HG03135 (cell line): ENCODE results near the gene ZNRF4.
"Not testable (repeated sequence)": the region's sequence is repeated elsewhere in the genome, so short reads cannot be mapped to it uniquely, and the experiment has no call there.

ENCODE experiments used
- ATAC-seq: cut with Tn5 transposase; IDR thresholded peaks from one replicate; pipeline ENCODE4 v1.9.1; 2021; ENCODE audit warnings: mild to moderate bottlenecking, moderate library complexity; ENCODE audit not compliant: unreplicated experiment

The ZNRF4 gene, protein sequence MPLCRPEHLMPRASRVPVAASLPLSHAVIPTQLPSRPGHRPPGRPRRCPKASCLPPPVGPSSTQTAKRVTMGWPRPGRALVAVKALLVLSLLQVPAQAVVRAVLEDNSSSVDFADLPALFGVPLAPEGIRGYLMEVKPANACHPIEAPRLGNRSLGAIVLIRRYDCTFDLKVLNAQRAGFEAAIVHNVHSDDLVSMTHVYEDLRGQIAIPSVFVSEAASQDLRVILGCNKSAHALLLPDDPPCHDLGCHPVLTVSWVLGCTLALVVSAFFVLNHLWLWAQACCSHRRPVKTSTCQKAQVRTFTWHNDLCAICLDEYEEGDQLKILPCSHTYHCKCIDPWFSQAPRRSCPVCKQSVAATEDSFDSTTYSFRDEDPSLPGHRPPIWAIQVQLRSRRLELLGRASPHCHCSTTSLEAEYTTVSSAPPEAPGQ

DNA sequence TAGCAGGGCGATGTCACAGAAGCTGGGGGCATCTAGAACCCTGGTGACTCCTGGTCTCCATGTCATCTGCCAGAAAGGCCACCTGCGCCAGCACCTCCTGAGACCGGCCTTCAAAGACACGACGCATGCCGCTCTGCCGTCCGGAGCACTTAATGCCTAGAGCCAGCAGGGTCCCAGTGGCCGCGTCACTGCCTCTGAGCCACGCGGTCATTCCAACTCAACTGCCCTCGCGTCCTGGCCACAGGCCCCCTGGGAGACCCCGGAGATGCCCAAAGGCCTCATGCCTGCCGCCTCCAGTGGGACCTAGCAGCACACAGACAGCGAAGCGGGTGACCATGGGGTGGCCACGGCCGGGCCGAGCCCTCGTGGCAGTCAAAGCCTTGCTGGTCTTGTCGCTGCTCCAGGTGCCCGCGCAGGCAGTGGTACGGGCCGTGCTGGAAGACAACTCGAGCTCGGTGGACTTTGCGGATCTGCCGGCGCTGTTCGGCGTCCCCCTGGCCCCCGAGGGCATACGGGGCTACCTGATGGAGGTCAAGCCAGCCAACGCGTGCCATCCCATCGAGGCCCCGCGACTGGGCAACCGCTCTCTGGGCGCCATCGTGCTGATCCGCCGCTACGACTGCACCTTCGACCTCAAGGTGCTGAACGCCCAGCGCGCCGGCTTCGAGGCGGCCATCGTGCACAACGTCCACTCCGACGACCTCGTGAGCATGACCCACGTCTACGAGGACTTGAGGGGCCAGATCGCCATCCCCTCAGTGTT is at the start of gene ZNRF4:
TSS of gene ZNRF4 (plus strand) at position 51 of the 763 bp plus-strand sequence. CDS start at position 126, 75 bp downstream.
- ATAC-seq: no peak

DNA sequence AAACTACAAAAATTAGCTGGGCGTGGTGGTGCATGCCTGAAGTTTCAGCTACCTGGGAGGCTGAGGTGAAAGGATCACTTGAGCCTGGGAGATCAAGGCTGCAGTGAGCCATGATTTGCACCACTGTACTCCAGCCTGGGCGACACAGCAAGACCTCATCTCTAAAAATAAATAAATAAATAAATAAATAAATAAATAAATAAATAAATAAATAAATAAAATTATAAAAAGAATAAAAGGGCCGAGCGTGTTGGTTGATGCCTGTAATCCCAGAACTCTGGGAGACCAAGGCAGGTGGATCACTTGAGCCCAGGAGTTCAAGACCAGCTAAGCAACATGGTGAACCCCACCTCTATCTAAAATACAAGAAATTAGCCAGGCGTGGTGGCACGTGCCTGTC is 49.0 kb upstream of the ZNRF4 start:
- ATAC-seq: not testable (repeated sequence)

GRCh38 chr19:5406816-5407215 is 48.4 kb upstream of the ZNRF4 start:
- no peak for ATAC-seq

GRCh38 chr19:5407356-5407755 is 47.9 kb upstream of the ZNRF4 start:
- ATAC-seq: no peak

GRCh38 chr19:5417495-5418436 is 37.5 kb upstream of the ZNRF4 start:
- ATAC-seq: no peak

- ATAC-seq: no peak
Observed at GRCh38 chr19:5418677-5419076, 36.5 kb upstream of the ZNRF4 start.

- ATAC-seq: no peak
Observed at GRCh38 chr19:5420953-5421352, 34.3 kb upstream of the ZNRF4 start.

DNA sequence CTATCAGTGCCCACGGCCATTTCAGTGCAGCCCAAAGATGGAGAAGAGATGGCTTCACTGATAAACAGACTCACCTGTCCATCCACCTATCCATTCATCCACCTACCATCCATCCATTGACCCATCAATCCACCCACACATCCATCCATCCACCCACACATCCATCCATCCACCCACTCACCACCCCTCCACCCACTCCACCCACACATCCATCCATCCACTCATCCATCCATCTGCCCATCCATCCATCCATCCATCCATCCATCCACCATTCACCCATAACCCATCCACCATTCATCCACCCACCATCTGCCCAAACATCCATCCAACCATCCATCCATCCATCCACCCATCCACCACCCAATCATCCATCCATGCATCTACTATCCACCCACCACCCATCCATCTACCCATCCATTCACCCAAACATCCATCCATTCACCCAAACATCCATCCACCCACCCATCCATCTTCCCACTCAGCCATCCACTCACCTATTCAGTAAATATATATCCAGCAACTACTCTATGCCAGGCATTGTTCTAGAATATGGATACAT is 31.6 kb upstream of the ZNRF4 start:
- ATAC-seq: no peak

DNA sequence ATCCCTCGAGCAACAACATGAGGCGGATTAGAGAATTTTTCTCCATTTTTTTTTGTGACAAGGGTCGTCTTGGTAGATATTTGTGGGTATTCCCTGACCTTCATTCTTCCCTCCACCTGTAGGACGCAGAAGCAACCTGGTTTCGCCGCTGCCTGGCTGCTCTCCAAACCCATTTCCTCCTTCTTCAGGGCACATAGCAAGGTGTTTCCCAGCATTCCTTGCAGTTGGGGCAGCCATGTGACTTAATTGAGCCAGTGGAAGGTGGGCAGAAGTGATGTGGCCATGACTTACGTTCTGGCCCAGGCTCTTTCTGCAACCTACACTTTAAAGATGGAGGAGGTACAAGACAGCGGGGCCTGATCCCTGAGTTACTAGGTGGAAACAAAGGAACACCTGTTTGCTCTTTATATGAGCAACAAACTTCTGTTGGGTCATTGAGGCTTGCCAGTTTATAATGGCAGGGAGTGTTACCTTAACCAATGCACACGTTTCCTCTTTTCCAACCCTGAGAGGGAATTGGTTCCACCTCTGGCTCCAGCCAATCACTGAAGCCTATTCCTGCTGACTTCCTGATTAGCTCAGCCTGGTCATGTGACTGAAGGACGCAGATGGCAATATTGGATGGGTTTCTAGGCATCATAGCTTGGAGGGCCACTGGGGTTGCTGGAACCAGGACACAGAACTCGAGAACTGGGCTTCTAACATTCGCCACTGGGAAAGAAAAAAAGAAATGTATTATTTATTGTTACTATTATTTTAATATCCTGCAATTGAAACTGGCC is 30.8 kb upstream of the ZNRF4 start:
- ATAC-seq: no peak

DNA sequence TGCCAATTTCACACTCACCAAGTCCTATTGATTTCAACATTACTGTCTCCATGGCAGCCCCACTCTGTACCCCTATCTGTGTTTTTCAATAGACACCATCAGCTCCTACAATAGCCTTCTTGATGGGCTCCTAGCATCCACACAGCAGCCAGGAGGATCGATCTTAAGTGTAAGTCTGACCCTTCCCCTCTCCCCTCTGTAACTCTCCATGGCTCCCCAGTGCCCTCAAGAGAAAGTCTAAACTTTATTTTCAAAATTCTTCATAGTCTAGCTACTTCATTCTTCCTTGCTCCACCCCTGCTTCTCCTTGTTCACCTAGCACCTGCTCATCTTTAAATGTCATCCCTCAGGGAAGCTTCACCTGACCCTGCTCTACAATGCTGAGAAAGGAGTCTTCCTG is 30.0 kb upstream of the ZNRF4 start:
- ATAC-seq: no peak

DNA sequence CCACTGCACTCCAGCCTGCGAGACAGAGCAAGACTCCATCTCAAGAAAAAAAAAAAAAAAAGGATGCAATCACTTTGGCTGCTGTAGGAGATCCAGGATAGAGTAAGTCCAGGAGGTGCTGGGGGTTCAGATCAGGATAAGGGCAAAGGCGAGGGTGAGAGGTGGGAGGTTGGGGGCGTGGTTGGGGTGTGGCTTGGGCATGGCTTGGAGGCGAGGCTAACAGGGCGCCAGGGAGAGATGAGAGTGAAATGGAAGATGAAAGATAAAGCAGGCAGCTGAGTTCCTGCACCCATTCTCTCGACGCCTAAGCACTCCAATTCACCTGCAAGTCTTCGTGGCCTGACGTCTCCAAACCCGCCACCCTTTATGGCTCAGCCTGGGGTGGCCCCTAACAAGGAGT is 25.0 kb upstream of the ZNRF4 start:
- ATAC-seq: no peak

DNA sequence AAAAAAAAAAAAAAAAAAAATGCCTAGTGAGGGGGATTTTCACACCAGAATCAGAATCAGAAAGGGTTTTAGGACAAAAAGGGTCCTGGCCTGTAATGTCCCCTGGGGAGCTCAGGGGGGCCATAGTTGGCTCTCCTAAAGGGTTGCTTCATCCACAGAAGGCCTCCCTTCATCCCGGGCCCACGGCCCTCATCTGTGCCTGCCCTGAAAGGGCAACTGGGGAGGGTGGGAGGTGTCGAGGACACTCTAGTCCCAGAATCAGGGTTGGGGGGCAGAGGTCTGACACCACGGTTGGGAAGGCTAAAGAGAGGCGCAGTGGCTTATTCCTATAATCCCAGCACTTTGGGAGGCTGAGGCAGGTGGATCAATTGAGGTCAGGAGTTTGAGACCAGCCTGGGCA is 22.5 kb upstream of the ZNRF4 start:
- no peak for ATAC-seq

- ATAC-seq: no peak
Observed at GRCh38 chr19:5434351-5434917, 20.8 kb upstream of the ZNRF4 start.

- no peak for ATAC-seq
Observed at GRCh38 chr19:5434970-5435641, 20.1 kb upstream of the ZNRF4 start.

DNA sequence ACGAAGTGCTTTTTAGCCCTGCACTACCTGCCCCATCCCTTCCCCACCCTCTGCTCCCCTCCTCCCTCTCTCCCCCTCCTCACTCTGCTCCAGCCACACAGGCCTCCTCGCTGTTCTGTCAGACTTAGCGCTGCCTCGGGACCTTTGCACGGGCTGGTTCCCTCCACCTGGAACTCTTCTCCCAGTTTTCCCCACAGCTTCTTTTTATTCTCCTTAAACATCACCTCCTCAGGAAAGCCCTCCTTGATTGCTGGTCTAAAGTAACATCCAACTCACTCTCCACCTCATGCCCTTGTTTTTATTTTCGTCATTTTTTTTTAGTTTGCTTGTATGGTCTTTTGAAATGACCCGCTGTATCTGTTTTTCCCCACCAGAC is 19.6 kb upstream of the ZNRF4 start:
- no peak for ATAC-seq

DNA sequence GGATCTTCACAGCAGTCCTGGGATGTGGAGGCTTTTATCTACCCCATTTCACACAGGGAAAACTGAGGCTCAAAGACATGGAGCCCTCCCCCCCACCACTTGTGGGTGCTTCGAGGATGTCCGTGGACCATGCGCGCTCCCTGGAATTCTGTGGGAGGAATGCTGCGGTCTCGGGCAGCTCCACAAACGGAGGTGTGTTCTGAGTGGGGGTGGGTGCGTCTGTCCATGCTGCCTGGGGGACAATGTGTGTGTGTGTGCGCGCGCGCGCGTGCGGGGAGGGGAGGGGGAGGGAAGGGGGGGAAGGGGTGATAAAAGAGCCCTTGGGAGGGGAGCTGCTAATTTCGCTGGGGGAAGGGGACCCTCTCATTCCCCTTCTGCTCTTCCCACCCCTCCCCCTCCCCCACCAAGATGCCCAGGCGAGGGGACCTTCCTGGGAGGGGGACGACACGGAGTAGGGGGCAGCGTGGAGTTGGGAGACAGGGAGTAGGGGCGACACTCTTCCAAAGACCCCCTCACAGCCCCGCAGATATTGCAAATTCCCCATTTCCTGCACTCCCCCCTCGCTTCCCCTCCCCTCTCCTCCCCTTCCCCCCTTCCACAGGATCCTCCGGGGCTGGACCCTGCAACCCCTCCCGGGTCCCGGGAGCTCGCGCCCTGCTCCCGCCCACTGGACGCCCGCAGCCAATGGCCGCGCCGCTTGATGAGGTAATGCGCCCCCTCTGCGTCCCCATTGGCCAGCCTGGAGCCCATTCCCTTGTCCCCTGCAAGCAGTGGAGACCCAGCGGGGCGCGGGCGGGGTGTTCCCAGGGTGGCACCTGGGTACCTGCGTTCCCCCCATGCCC is 18.9 kb upstream of the ZNRF4 start:
- ATAC-seq: no peak

GRCh38 chr19:5436948-5437306 is 18.3 kb upstream of the ZNRF4 start:
- ATAC-seq: no peak

GRCh38 chr19:5438756-5439155 is 16.5 kb upstream of the ZNRF4 start:
- ATAC-seq: not testable (repeated sequence)
